NB4 (cell line): Measurements from ENCODE around the gene CNTN5.

Source experiments
- POLR2A ChIP-seq: IDR thresholded peaks from 2 replicates; pipeline ENCODE4 v1.6.1; 2011; ENCODE audit warnings: mild to moderate bottlenecking; ENCODE audit not compliant: insufficient read length; ENCODE audit errors: extremely low read depth
- TF ChIP-seq, protein P1 (sequence below): IDR thresholded peaks from 2 replicates; pipeline ENCODE4 v1.6.1; 2011; ENCODE audit warnings: low read depth, low read length
- TF ChIP-seq, protein P2 (sequence below): IDR thresholded peaks from one replicate; pipeline ENCODE4 v1.5.1; 2012; ENCODE audit warnings: low read depth, low read length

DNA sequence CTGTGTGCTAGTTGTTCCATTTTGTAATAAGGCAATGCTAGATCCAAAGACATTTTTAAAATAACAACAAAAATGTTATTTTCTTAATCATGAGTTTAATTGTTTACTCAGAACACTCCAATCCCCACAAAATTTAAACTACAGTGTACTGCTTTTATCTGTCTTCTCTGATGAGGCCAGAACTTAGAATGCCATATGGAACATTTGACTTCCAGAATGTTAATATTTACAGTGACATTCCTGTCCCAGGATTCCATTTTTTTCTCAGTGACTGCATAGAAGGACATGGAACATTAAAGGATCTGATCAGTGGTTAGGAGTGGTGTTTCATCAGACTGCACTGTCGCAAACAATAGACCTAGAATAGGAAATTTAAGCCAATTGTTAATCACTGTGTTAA is 1171.4 kb downstream of the CNTN5 start:
- TF ChIP-seq, protein P1, sequence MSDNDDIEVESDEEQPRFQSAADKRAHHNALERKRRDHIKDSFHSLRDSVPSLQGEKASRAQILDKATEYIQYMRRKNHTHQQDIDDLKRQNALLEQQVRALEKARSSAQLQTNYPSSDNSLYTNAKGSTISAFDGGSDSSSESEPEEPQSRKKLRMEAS = no peak
- TF ChIP-seq, protein P2, sequence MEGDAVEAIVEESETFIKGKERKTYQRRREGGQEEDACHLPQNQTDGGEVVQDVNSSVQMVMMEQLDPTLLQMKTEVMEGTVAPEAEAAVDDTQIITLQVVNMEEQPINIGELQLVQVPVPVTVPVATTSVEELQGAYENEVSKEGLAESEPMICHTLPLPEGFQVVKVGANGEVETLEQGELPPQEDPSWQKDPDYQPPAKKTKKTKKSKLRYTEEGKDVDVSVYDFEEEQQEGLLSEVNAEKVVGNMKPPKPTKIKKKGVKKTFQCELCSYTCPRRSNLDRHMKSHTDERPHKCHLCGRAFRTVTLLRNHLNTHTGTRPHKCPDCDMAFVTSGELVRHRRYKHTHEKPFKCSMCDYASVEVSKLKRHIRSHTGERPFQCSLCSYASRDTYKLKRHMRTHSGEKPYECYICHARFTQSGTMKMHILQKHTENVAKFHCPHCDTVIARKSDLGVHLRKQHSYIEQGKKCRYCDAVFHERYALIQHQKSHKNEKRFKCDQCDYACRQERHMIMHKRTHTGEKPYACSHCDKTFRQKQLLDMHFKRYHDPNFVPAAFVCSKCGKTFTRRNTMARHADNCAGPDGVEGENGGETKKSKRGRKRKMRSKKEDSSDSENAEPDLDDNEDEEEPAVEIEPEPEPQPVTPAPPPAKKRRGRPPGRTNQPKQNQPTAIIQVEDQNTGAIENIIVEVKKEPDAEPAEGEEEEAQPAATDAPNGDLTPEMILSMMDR = no peak
- no peak for TF ChIP-seq POLR2A
